B cell (primary cell): ENCODE measurements around the gene IL18R1. TPM values are rescaled to one million over a fixed set of nuclear protein-coding genes. Genes with fewer than 3 reads are reported as not detected.

Source experiments
- ATAC-seq: fragments of 200-7000 bp; cut with Tn5 transposase; one replicate; pipeline ENCODE4 v1.10.0; 2021; ENCODE audit warnings: low read depth, mild to moderate bottlenecking, moderate number of reproducible peaks, moderate library complexity
- CTCF ChIA-PET: fragments of 350-600 bp; sonication (Branson Sonifier 250); formaldehyde crosslinking; loops from one replicate; lab custom pipeline; 2021; ENCODE audit warnings: antibody characterized with exemption, inconsistent platforms; lab: Charles Lee
- POLR2A ChIA-PET: fragments of 350-600 bp; sonication (Branson Sonifier 250); formaldehyde crosslinking; loops from one replicate; lab custom pipeline; 2021; ENCODE audit warnings: antibody characterized with exemption; lab: Charles Lee
- DNase-seq: peaks from one replicate; pipeline ENCODE4 v3.0.0; 2013
- H2AFZ ChIP-seq: 2 replicates; pipeline ENCODE4 v1.6.1; 2012; ENCODE audit warnings: mild to moderate bottlenecking, low read depth, low read length; ENCODE audit not compliant: insufficient read depth, poor library complexity, severe bottlenecking
- H3K27ac ChIP-seq, 2 donors: 1 replicate in 1 of 2; 2 replicates in 1 of 2; pipeline ENCODE4 v1.5.1; 2012 to 2013; ENCODE audit warnings: low read length in 2 of 2, mild to moderate bottlenecking in 2 of 2, moderate library complexity in 1 of 2
- H3K27me3 ChIP-seq, 4 experiments: fragments of 200-600 bp in 1 of 4; sonication (generic) in 1 of 4; replicated peaks in 1 of 4; 1 replicate in 2 of 4; 2 replicates in 2 of 4; pipeline versions ENCODE4 v1.6.1 to v1.7.0; 2013 to 2016; ENCODE audit warnings: low read length in 3 of 4, mild to moderate bottlenecking in 2 of 4, mixed read lengths in 1 of 4, moderate library complexity in 1 of 4; ENCODE audit not compliant: insufficient read depth in 4 of 4, control insufficient read depth in 3 of 4; ENCODE audit errors: control extremely low read depth in 1 of 4
- H3K36me3 ChIP-seq, 2 experiments: replicated peaks in 1 of 2; 1 replicate in 1 of 2; 2 replicates in 1 of 2; pipeline versions ENCODE4 v1.6.1 to v1.7.1; 2013; ENCODE audit warnings: low read length in 1 of 2; ENCODE audit not compliant: insufficient read depth in 2 of 2, control insufficient read depth in 1 of 2; ENCODE audit errors: control extremely low read depth in 1 of 2, extremely low read depth in 1 of 2
- H3K4me1 ChIP-seq, 2 donors: fragments of 200-600 bp in 1 of 2; sonication (generic) in 1 of 2; 1 replicate in 1 of 2; 2 replicates in 1 of 2; pipeline versions ENCODE4 v1.5.1 to v1.6.1; 2013 to 2017; ENCODE audit warnings: low read length in 2 of 2; ENCODE audit not compliant: control insufficient read depth in 2 of 2, insufficient read depth in 2 of 2
- H3K4me2 ChIP-seq: replicated peaks from 2 replicates; pipeline ENCODE3; 2012; ENCODE audit warnings: mild to moderate bottlenecking, low read depth, low read length; ENCODE audit not compliant: poor library complexity, severe bottlenecking
- H3K4me3 ChIP-seq, 5 experiments: fragments of 200-600 bp in 1 of 5; sonication (generic) in 1 of 5; 1 replicate in 3 of 5; 2 replicates in 2 of 5; pipeline versions ENCODE4 v1.5.1 to v1.7.0; 2011 to 2016; ENCODE audit warnings: low read length in 4 of 5, mild to moderate bottlenecking in 4 of 5, low read depth in 2 of 5, control low read depth in 1 of 5, moderate library complexity in 1 of 5; ENCODE audit not compliant: insufficient read depth in 1 of 5; ENCODE audit errors: control extremely low read depth in 1 of 5, extremely low read depth in 1 of 5
- H3K79me2 ChIP-seq: fragments of 200-600 bp; sonication (generic); one replicate; pipeline ENCODE4 v1.6.0; 2016; ENCODE audit warnings: low read length; ENCODE audit not compliant: control insufficient read depth, insufficient read depth
- H3K9ac ChIP-seq: fragments of 200-600 bp; sonication (generic); 2 replicates; pipeline ENCODE4 v1.6.1; 2017; ENCODE audit warnings: mild to moderate bottlenecking, low read length, moderate library complexity
- H3K9me3 ChIP-seq, 3 donors: one replicate each; pipeline versions ENCODE4 v1.6.1 to v1.7.1; 2013; ENCODE audit warnings: low read length in 2 of 3; ENCODE audit not compliant: control insufficient read depth in 2 of 3, insufficient read depth in 1 of 3; ENCODE audit errors: control extremely low read depth in 1 of 3
- H4K20me1 ChIP-seq: 2 replicates; pipeline ENCODE4 v1.6.0; 2012; ENCODE audit warnings: mild to moderate bottlenecking, low read length; ENCODE audit not compliant: insufficient read depth, control insufficient read depth, poor library complexity, severe bottlenecking
- H3K27ac Mint-ChIP-seq: one replicate; pipeline ENCODE4 v1.8.0; 2021; ENCODE audit warnings: mixed read lengths
- H3K27me3 Mint-ChIP-seq: one replicate; pipeline ENCODE4 v1.8.0; 2021; ENCODE audit warnings: mixed read lengths
- H3K4me1 Mint-ChIP-seq: one replicate; pipeline ENCODE4 v1.8.0; 2021; ENCODE audit warnings: mixed read lengths
- H3K4me3 Mint-ChIP-seq: one replicate; pipeline ENCODE4 v1.8.0; 2021; ENCODE audit warnings: mixed read lengths
- H3K9me3 Mint-ChIP-seq: one replicate; pipeline ENCODE4 v1.8.0; 2022; ENCODE audit warnings: mixed read lengths; ENCODE audit not compliant: insufficient read depth
- EZH2 ChIP-seq: IDR thresholded peaks from 2 replicates; pipeline ENCODE4 v1.6.1; 2012; ENCODE audit warnings: borderline replicate concordance, low read depth, mild to moderate bottlenecking, moderate library complexity, low read length; ENCODE audit not compliant: insufficient read depth, poor library complexity, severe bottlenecking
- WGBS: methylation state at CpG from one replicate; pipeline ENCODE4 v1.1.5; 2013; ENCODE audit warnings: missing lambda C conversion rate; ENCODE audit not compliant: insufficient coverage; 5-methylcytosine and 5-hydroxymethylcytosine counted together
- intact Hi-C: fragments of 100-400 bp; cut with micrococcal nuclease; formaldehyde crosslinking; loops from one replicate; pipeline ENCODE4 v1.10.0; 2022
- polyA plus RNA-seq: library from polyadenylated mRNA; depleted of rRNA; stranded (reverse); fragments of >200 nt; gene quantifications from 2 replicates; pipeline ENCODE4 v1.2.3, GENCODE V29; 2012
- total RNA-seq, 2 donors: library from RNA; stranded (reverse); fragments of 120-200 nt in 1 of 2; gene quantifications; 1 replicate in 1 of 2; 2 replicates in 1 of 2; pipeline versions ENCODE4 v1.2.3 to v1.2.4, GENCODE V29; 2013 to 2022
- TF ChIP-seq, protein P1 (sequence below): fragments of 200-600 bp; IDR thresholded peaks from one replicate; pipeline ENCODE4 v1.8.0; 2022; ENCODE audit warnings: antibody characterized with exemption, mild to moderate bottlenecking

The IL18R1 gene
- total and polyA plus RNA-seq, 2 donors (not counting 1 experiment from before 2014, with no cell fraction given) = 1.1 TPM

DNA sequence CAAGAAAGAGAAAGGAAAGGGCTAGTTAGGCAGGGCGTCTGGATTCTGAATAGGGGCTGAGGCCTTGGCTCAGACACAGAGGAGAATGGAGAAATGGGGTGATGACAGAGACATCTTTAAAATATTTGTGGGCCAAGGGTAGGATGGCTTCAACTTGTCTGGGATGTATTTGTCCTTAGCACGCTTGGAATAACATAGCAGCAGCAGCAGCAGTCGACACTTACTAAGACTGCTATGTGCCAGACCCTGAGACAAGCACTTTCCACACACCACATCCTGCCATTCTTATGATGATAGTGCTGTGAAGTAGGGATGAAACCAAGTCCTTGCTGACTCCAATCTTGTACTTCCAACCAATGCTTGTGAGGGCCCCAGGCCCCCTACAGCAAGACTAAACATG lies 41.6 kb upstream of the IL18R1 start:
- 91% methylated on average over 1 of the region's 3 CpGs for WGBS
- Histone ChIP-seq H3K27me3 (no peaks in the 10 kb centered on the region), H4K20me1 (no peaks in the 10 kb centered on the region), H3K9ac (no peak overlapping the region), H3K4me3 (no peak overlapping the region), H3K4me1 (no peaks in the 10 kb centered on the region), H3K36me3 (no peaks in the 10 kb centered on the region), H3K4me2 (no peak overlapping the region), H3K27ac (no peak overlapping the region), H2AFZ (no peak overlapping the region), H3K9me3 (no peaks in the 10 kb centered on the region), H3K79me2 (no peaks in the 10 kb centered on the region)
- no peak for TF ChIP-seq EZH2
- TF ChIP-seq, protein P1, sequence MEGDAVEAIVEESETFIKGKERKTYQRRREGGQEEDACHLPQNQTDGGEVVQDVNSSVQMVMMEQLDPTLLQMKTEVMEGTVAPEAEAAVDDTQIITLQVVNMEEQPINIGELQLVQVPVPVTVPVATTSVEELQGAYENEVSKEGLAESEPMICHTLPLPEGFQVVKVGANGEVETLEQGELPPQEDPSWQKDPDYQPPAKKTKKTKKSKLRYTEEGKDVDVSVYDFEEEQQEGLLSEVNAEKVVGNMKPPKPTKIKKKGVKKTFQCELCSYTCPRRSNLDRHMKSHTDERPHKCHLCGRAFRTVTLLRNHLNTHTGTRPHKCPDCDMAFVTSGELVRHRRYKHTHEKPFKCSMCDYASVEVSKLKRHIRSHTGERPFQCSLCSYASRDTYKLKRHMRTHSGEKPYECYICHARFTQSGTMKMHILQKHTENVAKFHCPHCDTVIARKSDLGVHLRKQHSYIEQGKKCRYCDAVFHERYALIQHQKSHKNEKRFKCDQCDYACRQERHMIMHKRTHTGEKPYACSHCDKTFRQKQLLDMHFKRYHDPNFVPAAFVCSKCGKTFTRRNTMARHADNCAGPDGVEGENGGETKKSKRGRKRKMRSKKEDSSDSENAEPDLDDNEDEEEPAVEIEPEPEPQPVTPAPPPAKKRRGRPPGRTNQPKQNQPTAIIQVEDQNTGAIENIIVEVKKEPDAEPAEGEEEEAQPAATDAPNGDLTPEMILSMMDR = no peak
- intact Hi-C loops = no loop called here
- Mint-ChIP-seq H3K4me1 (no peaks in the 10 kb centered on the region), H3K4me3 (no peak overlapping the region), H3K27ac (no peak overlapping the region), H3K27me3 (peaks cover 18% of the 10 kb centered on the region), H3K9me3 (no peaks in the 10 kb centered on the region)
- ATAC-seq = no peak
- ChIA-PET POLR2A (no interaction called here), CTCF (no interaction called here)
- DNase-seq = no peak

DNA sequence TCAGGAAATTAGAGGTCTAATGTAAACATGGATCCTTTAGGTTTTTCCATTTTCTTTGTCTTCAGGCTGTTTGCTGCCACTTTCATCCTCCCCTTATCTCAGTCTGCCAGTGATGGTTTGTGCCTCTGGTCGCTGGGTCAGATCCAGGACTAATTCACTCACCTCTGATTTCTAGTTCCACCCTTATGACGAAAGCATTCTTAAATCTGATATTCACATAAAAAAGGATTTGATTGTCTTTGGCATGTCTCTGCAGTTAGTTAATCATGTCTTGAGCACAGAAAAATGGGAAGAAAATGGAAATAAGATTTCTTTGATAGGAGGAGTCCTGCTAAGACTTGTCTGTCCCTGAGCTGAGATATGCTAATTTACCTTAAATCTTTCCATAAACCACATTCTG lies 39.7 kb upstream of the IL18R1 start:
- Histone ChIP-seq H3K4me3 (no peak overlapping the region), H3K79me2 (no peaks in the 10 kb centered on the region), H3K27me3 (no peaks in the 10 kb centered on the region), H3K36me3 (no peaks in the 10 kb centered on the region), H3K4me1 (no peaks in the 10 kb centered on the region), H4K20me1 (no peaks in the 10 kb centered on the region), H3K9ac (no peak overlapping the region), H3K27ac (no peak overlapping the region), H2AFZ (no peak overlapping the region), H3K9me3 (no peaks in the 10 kb centered on the region), H3K4me2 (no peak overlapping the region)
- ChIA-PET CTCF (no interaction called here), POLR2A (no interaction called here)
- Mint-ChIP-seq H3K27me3 (peaks cover 13% of the 10 kb centered on the region), H3K27ac (no peak overlapping the region), H3K4me1 (no peaks in the 10 kb centered on the region), H3K4me3 (no peak overlapping the region), H3K9me3 (no peaks in the 10 kb centered on the region)
- ATAC-seq (no peak), DNase-seq (no peak)
- WGBS = no CpG with 5 or more reads among the region's 2 CpGs
- intact Hi-C loops = no loop called here
- no peak for TF ChIP-seq EZH2
- TF ChIP-seq, protein P1 = no peak
